Loucy (cell line): ENCODE measurements around the gene MINDY3.

Experiments used
- CTCF ChIP-seq: fragments of 200-600 bp; sonication (generic); conservative IDR thresholded peaks from 2 replicates; pipeline ENCODE4 v1.5.1; 2014; ENCODE audit warnings: mild to moderate bottlenecking, antibody characterized with exemption, low read length
- EZH2phosphoT487 ChIP-seq: fragments of 200-600 bp; IDR thresholded peaks from 2 replicates; pipeline ENCODE4 v1.6.1; 2018; ENCODE audit warnings: antibody characterized with exemption, mild to moderate bottlenecking, moderate library complexity, borderline replicate concordance

- no peak for TF ChIP-seq CTCF
- TF ChIP-seq EZH2phosphoT487 = no peak
These were observed 116.9 kb downstream of the MINDY3 start for GRCh38 chr10:15743443-15743842.
